Cortex of kidney (tissue), 1 donor: ENCODE measurements around the gene DMAC2.
"Not testable (repeated sequence)": the region's sequence is repeated elsewhere in the genome, so short reads cannot be mapped to it uniquely, and the experiment has no call there.

ENCODE experiments used
- DNase-seq: peaks from one replicate; lab custom pipeline; 2025; lab: John Stamatoyannopoulos, UW

The DMAC2 gene

DNA sequence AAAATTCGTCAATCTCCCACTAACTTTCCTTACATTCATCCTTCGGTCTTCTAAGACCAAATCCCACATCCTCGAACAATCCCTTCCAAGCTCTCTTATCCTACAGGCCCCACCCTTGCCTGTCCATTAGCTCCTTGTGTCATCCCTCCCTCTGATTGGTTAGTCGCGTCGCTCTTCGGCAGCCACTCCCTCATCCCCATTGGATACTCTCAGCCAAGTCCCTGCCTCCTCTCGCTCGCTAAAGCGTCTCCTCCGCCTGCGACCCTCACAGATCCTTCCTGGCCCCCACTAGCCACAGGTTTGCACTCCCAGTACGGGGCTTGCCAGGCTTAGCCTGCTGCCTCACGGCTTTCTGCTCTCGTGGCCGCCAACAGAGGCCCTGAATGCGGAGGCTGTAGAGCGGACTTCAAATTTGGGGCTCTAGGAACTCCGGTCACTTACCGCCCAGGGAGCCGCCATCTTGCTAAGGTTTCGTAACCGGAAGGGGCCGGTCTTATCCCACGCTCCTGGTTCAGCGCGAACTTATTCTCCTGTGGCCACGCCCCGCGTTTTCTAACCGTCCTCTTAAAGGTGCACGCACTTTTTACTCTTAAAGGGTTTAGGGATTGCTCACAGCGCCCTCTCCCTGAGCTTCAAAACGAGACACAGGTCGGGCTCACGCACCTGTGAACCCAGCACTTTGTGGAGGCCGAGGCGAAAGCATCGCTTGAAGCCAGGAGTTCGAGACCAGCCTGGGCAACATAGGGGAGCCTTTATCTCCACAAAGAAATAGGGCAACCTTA lies at the start of gene DMAC2:
DMAC2 (minus strand) TSS at position 472 of the 782 bp plus-strand sequence; CDS start at position 459, 13 bp downstream.
- DNase-seq, result no peak

DNA sequence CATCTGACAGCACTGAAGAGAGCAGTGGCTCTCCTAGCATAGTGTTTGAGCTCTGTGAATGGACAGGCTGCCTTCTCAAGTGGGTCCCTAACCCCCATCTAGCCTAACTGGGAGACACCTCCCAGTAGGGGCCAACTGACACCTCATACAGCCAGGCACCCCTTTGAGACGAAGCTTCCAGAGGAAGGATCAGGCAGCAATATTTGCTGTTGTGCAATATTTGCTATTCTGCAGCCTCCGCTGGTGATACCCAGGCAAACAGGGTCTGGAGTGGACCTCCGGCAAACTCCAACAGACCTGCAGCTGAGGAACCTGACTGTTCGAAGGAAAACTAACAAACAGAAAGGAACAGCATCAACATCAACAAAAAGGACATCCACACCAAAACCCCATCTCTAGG lies 47.2 kb upstream of the DMAC2 start:
- not testable (repeated sequence) for DNase-seq

DNA sequence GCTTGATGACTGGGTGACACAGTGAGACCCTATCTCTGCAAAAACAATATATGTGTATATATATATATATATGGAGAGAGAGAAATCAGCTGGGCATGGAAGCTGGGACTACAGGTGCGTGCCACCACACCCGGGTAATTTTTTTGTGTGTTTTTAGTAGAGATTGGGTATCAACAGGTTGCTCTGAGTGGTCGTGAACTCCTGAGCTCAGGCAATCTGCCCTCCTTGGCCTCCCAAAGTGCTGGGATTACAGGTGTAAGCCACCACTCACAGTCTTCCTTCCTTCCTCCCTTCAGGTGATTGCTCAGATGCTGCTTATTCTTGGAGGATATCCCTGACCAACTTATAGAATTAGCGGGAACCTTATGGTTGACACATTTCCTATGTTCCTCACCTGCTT lies 45.1 kb upstream of the DMAC2 start:
- no peak for DNase-seq

DNA sequence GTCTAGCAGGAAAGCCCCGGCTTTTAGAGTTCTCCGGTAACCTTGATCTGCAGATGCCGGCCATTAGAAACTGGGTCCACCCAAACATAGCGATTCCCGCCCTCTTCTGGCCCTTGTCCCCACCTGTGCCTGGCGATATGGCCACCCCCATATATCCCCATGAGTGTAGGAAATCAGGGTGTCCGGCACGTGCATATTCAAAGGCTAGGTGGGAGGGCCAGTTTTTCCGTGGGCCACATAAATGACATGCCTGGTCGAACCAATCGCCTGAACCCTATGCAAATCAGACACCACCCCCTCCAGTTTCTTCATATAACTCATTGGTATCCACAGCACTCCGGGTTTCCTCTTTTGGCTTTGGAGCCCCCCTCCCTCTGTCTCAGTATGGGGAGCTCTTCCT lies 40.6 kb upstream of the DMAC2 start:
- no peak for DNase-seq

DNA sequence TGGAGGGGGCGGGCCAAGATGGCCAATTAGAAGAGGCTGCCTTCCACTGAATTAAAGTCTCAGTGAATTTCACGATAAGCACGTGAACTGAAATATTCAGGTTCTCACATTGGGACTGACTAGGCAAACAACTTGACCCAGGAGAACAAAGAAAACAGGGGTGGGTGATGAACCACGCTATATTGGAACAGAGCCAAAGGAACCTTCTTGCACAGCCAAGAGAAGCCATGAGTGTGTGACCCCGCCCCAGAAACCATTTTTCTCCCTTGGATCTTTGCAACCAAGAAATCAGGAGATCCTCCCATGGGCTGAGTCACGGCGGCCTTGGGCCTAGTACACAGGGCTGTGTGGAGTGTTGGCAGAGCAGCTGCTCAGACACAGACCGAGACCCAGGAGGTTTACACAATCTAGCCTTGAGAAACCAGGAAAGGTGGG lies 40.1 kb upstream of the DMAC2 start:
- DNase-seq, result no peak

DNA sequence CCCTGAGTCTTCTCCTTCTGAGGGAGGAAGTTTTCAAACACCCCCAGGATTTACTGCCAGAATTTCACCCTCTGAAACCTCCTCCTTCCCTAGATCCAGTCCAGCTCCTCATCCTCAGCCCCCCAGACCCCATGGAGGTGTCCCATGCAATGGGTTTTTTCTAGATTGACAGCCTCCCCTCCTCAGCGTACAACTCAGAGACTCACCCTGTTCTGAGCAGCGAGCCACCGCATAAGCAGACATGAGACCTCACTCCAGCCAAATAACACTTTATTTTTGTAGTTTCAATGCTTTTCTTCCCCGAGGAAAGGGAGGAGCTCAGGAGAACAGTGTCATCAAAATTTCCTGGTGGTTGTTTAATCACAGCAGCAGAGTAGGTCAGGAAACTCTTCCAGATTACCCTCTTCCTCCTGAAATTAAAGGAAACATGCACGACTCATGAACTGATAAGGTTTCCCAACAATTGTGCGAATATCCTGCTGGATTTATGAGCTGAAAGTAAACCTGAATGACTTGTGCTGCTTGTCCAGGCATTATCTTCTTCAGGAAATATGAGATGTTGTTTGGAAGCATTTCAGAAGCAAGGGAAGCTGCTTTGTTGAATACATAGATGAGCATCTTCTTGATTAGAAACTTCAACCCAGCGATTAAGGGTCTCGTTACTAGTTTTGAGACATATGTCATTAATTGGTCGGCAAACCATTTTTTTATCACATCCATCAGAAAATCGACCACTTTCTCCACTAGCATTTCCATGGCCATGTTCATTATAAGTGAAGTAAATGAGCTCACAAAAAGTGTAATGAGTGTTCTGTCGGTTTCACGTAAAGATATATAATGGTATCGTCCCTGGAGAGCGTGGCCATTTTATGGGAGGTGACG lies 39.4 kb upstream of the DMAC2 start:
- no peak for DNase-seq

DNA sequence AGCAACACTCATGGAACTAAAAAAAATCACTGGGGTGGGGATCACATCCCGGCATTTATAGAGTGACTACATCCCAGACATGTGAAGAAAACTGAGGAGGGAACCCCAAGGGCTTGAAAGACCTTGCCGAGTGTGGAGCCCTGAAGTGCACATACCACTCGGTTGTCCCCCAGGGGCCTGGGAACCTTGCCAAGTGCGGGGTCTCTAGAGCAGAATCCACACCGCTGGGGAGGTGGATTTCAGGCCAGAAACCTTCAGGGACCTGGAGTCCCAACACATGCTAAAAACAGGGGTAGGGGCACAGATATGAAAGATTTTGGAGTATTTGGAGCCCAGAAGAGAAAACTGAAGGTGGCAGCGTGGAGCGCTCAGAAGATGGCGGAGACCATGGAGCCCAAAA lies 38.5 kb upstream of the DMAC2 start:
- no peak for DNase-seq

DNA sequence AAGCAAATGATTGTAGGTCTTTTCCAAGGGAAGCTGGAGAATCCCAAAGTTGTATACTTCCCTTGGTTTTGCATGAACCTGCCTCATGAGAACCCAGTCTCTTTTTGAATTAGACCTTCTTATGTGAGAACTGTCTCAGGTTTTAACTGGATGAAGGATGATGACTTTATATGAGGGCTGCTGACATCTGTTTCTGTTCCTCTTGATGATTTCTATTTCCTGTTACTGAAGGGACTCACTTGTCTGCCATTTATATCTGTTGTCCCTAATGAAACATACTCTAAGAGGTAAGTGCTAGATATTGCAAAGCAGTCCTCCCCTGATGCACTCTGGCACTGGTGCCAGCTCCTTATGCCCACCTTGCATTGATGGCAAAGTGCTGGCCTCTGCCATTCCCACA lies 36.9 kb upstream of the DMAC2 start:
- no peak for DNase-seq

DNA sequence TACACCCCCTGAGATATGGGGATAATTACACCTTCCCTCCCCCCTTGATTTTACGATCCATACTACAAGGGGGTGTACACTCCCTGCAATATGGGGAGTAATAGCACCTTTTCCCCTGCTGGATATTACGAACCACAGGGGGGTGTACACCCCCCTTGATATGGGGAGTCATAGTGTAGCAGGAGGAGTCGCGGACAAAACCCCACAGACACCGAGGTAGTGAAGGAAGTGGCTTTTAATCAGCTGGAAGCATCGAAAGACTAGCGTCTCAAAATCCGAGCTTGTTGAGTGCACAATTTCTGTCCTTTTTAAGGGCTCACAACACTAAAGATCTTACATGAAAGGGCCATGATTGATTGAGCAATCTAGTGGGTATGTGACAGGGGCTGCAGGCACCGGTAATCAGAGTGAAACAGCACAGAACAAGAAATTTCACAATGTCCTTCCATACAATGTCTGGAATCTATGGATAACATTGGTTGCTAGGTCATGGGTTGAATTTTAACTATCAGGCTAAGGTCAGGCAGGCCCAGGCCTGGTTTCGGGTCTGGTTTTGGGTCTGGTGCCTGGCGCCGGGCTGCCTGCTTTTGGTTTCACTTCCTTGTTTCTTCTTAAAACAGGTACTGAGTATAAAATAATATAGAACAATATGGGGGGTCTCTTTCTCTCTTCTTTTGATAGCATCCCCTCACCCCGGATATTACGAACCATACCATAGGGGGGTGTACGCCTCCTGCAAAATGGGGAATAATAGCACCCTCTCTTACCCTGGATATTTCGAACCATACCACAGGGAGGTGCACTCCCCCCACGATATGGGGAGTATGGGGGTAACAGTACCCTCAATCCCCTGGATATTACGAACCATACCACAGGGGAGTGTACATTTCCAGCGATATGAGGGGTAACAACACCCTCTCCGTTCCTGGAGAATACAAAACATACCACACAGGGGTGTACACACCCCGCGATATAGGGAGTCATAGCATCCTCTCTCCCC lies 23.8 kb upstream of the DMAC2 start:
- DNase-seq, result not testable (repeated sequence)

DNA sequence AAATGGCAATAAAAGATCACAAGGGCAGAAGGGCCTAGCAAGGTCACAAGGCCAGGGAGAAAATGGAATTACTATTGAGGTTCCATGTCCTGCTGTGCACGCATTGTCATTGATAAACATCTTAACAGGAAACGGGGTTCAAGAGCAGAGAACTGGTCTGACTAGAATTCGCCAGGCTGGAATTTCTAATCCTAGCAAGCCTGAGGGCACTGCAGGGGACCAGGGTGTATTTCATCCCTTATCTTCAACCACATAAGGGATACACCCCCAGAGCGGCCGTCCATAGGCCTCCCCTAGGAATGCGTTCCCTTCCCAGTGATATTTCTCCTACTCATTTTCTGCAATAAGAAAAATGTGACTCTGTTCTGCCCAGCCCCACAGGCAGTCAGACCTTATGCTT lies 22.8 kb upstream of the DMAC2 start:
- DNase-seq, result no peak

DNA sequence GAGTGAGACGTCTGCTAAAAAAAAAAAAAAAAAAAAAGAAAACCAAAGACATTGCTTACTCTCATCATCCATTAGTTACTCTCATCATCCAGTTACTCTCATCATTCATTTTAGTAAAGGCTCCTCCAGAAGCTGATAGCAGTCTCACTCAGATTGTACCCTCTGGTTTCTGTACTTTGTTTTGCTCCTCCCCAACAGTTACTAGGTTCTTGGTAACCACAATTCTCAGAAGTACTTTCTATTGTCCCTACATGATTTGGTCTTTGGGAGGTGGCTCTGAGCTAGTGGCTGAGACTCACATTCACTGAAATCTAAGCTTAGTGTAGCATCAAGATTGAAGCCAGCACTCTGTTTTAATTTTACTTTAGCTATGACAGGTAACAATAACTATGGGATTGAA lies 17.5 kb upstream of the DMAC2 start:
- DNase-seq, result no peak

DNA sequence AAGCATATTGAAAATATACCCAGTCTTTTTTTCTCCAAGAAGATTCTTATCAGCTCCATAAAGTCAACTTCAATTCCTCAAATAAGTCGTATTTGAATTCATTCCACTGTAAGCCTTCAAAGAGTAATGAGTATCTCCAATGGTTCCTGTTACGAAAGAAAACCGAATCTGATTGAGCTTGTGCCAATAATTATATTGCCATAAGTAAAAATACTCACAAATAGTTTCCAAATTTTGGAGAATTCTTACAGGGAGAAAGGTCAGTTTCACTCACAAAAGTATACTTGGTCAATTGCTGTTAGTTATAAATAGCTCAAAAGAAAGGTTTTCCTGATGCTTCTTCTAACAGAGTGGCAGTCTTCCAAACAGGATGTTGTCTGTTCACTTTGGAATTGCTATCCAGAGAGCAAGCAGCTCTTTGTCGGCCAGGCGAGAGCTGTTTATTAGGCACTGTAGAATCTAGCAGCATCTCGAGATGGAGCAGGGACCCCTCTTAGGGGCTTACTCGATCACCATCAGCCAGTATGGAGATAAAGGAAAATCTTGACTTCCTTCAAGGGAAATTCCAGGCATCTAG lies 16.7 kb upstream of the DMAC2 start:
- DNase-seq, result no peak

DNA sequence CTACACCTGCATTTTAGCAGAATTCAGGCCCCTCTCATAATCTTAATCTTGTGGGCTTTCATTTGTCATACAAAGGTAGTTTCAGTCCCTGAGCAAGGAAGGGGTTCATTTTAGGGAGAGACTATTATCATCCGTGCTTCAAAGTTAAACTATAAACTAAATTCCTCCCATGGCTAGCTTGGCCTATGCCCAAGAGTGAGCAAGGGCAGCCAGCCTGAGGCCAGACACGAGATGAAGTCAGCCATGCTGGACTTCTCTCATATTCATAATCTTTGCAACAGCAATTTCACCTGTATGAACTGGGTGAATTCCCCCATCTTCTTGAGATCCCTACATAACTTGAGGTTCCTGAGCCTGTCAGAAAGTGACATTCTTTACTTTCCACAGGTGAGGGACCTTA lies 16.2 kb upstream of the DMAC2 start:
- no peak for DNase-seq

DNA sequence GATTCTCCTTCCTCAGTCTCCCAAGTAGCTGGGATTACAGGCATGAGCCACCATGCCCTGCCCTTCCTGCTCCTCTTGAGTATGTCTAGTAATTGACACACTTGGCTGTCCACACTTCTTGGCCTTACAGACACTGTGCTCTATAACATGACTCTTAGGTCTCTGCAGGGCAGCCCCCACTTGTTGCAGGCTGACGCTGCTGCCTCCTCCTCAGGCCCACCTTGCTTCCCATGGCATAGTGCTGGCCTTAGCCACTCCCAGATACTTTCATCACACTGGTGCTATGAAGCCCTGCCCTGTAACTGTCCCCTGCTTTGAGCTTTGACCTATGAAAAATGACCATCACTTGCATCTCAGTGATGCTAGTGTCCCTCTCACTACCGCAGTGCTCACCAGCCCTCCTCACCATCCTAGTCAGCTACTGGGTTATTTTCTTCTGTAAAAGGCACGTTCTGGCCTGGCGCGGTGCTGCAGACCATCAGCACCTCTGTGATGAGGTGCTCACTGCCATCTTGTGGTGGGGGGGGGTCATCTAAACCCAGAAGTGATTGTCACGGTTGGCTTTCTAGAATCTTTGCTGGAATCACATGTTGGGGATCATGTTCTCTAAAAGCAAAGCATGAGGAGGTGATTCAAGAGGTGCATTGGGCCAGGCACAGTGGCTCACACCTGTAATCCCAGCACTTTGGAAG lies 13.0 kb upstream of the DMAC2 start:
- no peak for DNase-seq

DNA sequence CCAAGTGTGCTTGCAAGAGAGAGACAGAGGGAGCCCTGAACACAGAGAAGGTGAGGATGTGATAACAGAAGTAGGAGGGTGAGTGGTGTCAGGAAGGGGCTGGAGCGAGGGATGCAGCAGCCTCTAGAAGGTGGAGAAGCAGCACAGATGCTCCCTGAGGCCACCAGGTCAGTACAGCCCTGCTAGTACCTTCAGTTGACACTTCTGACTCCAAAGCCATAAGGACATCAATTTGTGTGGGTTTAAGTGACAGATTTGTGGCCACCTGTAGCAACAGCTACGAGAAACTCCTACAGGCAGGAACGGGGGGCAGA lies 10.1 kb upstream of the DMAC2 start:
- no peak for DNase-seq

DNA sequence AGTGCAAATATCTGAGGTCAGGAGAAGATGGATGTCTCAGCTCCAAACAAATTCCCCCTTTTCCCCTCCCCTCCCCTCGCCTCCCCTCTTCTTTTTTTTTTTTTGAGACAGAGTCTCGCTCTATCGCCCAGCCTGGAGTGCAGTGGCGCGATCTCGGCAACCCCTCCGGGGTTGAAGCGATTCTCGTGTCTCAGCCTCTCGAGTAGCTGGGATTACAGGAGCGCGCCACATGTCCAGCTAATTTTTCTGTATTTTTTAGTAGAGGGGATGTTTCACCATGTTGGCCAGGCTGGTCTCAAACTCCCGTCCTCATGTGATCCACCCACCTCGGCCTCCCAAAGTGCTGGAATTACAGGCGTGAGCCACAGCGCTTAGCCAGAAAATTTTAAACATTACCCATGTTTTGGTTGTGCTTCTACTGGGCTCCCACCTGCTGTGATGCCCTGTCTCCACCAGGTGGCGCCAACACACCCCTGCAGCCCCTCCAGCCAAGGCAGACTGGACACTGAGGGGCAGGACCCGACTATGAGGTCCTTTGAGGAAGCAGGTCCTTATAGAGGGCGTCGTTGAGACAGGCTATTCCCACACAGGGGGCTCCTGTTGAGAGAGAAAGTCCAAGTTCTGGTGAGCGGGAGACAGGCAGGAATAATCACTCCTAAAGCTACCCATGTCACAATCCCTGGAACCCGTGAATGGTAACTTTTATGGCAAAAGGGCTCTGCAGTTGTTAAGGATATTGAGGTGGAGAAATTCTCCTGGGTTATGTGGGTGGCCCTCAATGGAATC lies 9.6 kb upstream of the DMAC2 start:
- DNase-seq, result no peak

DNA sequence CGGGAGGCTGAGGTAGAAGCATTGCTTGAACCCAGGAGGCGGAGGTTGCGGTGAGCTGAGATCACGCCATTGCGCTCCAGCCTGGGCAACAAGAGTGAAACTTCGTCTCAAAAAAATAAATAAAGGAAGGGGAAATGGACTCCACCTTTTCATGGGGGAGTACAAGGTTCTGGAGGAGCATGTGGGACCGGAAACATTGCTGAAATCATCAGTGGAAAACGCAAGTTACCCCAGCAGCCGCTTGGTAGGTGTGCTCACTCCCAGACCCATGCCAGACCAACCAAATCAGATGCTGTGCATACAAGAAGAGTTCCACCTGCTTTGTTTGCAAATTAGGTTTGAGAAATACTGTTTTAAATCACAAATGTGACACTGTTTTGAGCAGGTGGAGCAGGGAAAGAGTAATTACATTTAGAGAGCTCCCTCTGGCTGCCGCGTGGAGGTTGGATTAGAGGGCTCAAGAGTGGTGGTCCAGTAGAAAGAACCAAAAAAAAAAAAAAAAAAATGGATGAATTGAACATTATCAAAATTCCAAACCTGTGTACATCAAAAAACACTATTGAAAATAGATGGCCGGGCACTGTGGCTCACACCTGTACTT lies 8.1 kb upstream of the DMAC2 start:
- no peak for DNase-seq

DNA sequence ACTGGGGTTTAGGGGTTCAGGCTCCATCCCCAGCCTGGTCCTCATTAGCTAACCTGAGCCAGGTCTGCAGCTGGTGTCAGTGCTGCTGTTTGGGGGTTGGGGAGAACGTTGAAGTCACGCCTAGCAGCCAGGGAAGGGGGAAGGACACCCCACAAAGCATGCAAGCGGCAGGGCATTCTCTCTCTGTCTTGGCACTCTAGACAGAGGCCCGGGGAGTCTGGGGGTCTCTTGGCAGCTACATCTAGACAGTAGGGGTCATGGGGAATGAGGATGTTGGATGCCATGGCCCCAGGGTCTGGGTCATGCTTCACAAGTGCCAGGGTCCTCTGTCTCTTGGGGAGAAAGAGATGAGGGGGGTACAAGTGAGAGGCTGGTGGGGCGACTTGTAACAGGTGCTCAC lies 5.9 kb upstream of the DMAC2 start:
- DNase-seq, result no peak

DNA sequence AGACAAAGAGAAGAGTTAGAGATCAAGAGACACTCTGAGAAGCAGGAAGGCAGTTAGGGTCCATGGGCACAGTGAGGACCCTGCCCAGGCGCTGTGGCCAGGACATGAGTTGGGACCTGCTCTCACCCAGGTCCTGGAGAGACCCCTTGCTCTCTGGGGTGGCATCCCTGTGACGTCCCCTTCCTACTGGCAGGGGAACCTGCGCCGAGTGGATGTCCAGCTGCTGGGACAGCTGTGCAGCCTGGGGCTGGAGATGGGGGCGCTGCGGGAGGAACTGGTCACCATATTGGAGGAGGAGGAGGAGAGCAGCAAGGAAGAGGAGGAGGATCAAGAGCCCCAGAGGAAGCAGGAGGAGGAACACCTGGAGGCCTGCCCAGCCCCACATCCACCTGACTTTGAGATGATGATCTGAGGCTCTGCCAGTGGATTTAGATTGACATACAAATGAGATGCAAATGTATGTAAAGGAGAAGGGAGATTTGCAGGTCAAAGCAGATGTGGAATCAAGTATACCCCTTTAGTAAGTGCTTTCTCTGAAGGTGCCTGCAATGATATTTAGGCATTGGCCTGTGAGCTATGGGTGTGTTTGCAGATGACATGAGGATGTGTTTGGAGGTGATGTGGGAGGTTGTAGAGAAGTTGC lies 4.2 kb upstream of the DMAC2 start:
- DNase-seq, result no peak
